ENCODE results near the gene HHIPL1.

GRCh38 chr14:99668307-99669295 lies 23.7 kb downstream of the HHIPL1 start:
- TF ChIP-seq POLR2AphosphoS5 (IDR thresholded peaks at IDR 0.05), result no peak
- no peak for TF ChIP-seq CTCF (IDR thresholded peaks at IDR 0.05)
- no peak for TF ChIP-seq EP300 (IDR thresholded peaks at IDR 0.05)
- TF ChIP-seq POLR2A (IDR thresholded peaks at IDR 0.05), result no peak
